GM12865 (cell line): ENCODE results near the gene TXNDC2.

Experiments used
- DNase-seq: peaks from one replicate; pipeline ENCODE4 v3.0.0; 2010; ENCODE audit warnings: low read depth
- H3K4me3 ChIP-seq: 2 replicates; pipeline ENCODE4 v1.5.1; 2011; ENCODE audit warnings: mild to moderate bottlenecking, low read depth, low read length, control low read depth
- CTCF ChIP-seq: IDR thresholded peaks from 2 replicates; pipeline ENCODE4 v1.5.1; 2011; ENCODE audit warnings: low read length, control low read depth, low read depth, inconsistent platforms; ENCODE audit not compliant: insufficient read depth; ENCODE audit errors: missing control alignments

The TXNDC2 gene

GRCh38 chr18:9916808-9917207 lies 31.0 kb downstream of the TXNDC2 start:
- no peak overlapping the region for H3K4me3 ChIP-seq
- no peak for DNase-seq
- no peak for TF ChIP-seq CTCF

- H3K4me3 ChIP-seq: no peak overlapping the region
- TF ChIP-seq CTCF: no peak
- DNase-seq: no peak
Observed at GRCh38 chr18:9918016-9918680, 32.4 kb downstream of the TXNDC2 start.

- peak; percentile 44 for DNase-seq
- no peak for TF ChIP-seq CTCF
- H3K4me3 ChIP-seq: no peak overlapping the region
Observed at GRCh38 chr18:9919564-9920232, 33.9 kb downstream of the TXNDC2 start.

DNA sequence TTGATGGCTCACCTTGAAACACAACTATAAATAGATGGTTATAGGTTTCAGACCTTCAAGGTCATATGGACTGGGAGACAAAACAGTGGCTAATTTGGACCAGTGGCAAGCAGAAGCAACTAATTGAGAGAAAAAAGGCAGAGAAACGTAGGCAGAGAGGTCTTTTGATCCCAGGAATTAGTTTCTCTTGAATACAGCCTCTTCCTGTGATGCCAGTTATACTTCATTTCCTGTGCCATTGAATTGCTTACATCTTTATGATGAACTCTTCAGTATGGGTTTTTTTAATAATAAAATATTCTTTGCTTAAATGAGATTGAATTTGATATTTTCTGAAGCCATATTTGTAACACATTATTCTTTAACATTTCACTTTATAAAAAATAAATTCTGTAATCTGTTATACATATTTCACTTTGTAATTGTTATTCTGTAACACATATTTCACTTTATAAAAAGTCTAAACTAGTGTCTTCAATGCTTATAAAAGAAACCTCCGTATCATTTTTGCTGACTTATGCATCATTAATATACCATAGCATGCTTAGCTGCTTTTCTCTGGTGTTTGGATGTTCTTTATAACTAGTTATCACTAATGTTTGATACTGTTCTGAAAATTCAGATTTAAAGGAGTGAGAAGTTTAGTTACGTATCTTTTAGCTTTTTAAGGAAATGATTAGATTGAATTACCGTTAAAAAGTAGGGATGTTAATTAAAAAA lies 37.0 kb downstream of the TXNDC2 start:
- no peak for DNase-seq
- H3K4me3 ChIP-seq: no peak overlapping the region
- TF ChIP-seq CTCF: no peak

DNA sequence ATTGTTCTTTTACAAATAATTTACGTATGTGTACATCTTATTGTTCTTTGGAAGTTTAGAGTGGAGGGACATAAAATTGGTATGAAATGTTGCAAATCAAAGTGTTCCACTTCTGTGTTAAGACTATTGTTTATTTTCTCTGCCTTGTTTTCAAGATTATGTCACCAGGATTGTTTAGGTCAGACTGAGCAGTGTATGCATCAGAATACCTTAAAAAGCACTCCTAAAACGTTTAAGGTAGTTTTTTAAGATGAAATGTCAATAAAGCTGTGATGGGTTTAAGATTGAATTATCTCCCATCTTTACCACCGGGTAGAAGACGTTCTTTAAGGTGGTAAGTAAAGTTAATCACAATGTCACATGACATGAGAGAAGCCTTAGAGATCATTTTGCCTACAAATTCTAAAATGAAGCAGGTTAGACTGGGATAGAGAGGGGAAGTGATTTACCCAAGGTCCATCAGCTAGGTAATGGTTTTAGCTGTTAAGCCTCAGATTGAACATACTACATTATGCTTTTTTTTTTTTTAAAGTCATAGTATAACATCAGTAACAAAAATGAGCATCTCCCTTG lies 38.7 kb downstream of the TXNDC2 start:
- TF ChIP-seq CTCF: no peak
- no peak for DNase-seq
- H3K4me3 ChIP-seq: no peak overlapping the region

- no peak overlapping the region for H3K4me3 ChIP-seq
Observed at GRCh38 chr18:9925369-9925768, 39.6 kb downstream of the TXNDC2 start.

More at GRCh38 chr18:9925369-9925768, 39.6 kb downstream of the TXNDC2 start:
- TF ChIP-seq CTCF: no peak
- no peak for DNase-seq
